ENCODE data around the gene TRAM2. TPM values are rescaled to one million over a fixed set of nuclear protein-coding genes. Genes with fewer than 3 reads are reported as not detected.

Gene TRAM2
- total RNA-seq, 1 donor from 2014 or later = 15.6 TPM

GRCh38 chr6:52518279-52518945, 58.4 kb downstream of the TRAM2 start:
- H3K36me3 ChIP-seq (ENCODE audit: control insufficient read depth, insufficient read depth, low read length) = no peaks in the 10 kb centered on the region
- no peak overlapping the region for H3K4me3 ChIP-seq (ENCODE audit: low read depth, low read length)
- H3K27me3 ChIP-seq (ENCODE audit: control insufficient read depth, insufficient read depth, low read length) = no peaks in the 10 kb centered on the region
- no peak for DNase-seq (ENCODE audit: low read depth)
- no peak for TF ChIP-seq CTCF (IDR thresholded peaks at IDR 0.05; ENCODE audit: insufficient read depth, low read length, poor library complexity, severe bottlenecking)

- no peaks in the 10 kb centered on the region for H3K36me3 ChIP-seq (ENCODE audit: control insufficient read depth, insufficient read depth, low read length)
- TF ChIP-seq CTCF (IDR thresholded peaks at IDR 0.05; ENCODE audit: insufficient read depth, low read length, poor library complexity, severe bottlenecking) = no peak
- H3K4me3 ChIP-seq (ENCODE audit: low read depth, low read length) = no peak overlapping the region
- peak; percentile 89 for DNase-seq (ENCODE audit: low read depth)
- H3K27me3 ChIP-seq (ENCODE audit: control insufficient read depth, insufficient read depth, low read length) = no peaks in the 10 kb centered on the region
Measured at GRCh38 chr6:52517502-52518278, 59.2 kb downstream of the TRAM2 start.

DNA sequence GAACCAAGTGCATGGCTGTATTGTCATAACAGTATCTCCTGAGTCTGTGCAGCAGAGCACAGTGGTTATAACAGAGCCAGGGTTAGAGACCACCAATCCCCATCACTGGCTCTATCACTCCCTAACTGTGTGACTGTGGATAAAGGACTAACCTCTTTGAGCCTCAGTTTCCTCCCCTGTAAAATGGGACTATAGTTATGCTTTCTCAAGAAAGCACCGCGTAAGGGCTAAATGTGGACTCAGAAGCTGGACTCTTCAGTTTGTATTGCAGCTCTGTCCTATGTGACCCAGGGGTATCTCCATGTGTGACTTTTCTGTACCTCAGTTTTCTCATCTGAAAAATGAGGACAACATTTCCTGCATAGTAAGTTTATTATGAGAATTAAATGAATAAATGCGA, 59.9 kb downstream of the TRAM2 start:
- Histone ChIP-seq H3K27me3 (ENCODE audit: control insufficient read depth, insufficient read depth, low read length) (no peaks in the 10 kb centered on the region), H3K36me3 (ENCODE audit: control insufficient read depth, insufficient read depth, low read length) (no peaks in the 10 kb centered on the region), H3K4me3 (ENCODE audit: low read depth, low read length) (no peak overlapping the region)
- TF ChIP-seq CTCF (IDR thresholded peaks at IDR 0.05; ENCODE audit: insufficient read depth, low read length, poor library complexity, severe bottlenecking) = no peak
- no peak for DNase-seq (ENCODE audit: low read depth)

DNA sequence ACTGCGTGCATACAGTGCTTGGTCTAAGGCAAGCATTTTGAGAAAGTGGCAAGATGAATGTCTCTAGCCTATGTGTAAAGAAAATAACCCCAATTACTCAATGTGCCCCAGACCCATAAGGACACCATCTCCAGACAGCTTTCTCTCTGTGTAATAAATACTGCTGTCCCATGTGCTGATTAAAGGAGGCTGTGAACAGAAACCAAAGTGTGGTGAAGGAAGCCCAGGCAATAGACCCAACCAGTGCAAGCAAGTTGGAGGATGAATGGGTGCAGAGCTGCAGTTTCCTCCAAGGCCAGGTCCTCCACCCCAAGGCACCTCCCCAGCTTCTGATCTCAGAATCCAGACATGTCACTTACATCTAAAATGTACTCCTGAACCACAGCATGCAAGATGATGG, 60.6 kb downstream of the TRAM2 start:
- no peak for TF ChIP-seq CTCF (IDR thresholded peaks at IDR 0.05; ENCODE audit: insufficient read depth, low read length, poor library complexity, severe bottlenecking)
- no peak for DNase-seq (ENCODE audit: low read depth)
- H3K4me3 ChIP-seq (ENCODE audit: low read depth, low read length) = no peak overlapping the region
- H3K27me3 ChIP-seq (ENCODE audit: control insufficient read depth, insufficient read depth, low read length) = no peaks in the 10 kb centered on the region
- H3K36me3 ChIP-seq (ENCODE audit: control insufficient read depth, insufficient read depth, low read length) = no peaks in the 10 kb centered on the region

DNA sequence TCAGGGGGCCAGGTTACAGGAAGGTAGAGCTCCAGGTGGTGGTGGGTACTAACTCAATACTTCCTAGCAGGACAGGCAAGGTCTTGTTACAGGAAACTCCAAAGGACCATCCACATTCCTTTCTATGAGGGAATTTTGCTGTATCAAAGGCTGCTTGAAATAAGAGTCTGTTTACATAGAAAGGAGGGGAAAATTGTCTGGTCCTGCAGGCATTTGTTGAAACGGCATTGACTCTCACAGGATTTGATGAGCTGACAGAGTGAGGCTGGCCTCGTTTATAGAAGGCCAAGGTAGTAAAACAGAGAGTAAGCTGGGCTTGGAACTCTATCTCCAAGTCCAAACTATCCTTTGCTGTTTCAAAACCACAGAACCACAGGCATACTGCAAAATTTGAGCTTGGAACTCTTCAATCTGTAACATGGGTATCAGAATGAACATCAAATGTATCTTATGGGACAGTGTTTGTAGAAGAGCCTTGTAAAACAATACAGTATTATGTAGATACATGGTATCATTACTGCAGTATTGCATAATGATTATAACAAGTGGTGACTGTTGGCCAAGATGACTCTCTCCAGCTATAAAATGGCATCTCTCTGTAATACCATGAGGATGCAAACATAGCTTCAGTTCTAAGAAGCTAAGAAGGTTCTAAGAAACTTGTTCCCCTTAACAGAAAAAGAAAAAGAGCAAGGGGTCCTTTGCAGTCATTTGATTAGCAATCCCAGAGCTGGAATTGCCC, 61.5 kb downstream of the TRAM2 start:
- no peak for DNase-seq (ENCODE audit: low read depth)
- Histone ChIP-seq H3K27me3 (ENCODE audit: control insufficient read depth, insufficient read depth, low read length) (no peaks in the 10 kb centered on the region), H3K4me3 (ENCODE audit: low read depth, low read length) (no peak overlapping the region), H3K36me3 (ENCODE audit: control insufficient read depth, insufficient read depth, low read length) (no peaks in the 10 kb centered on the region)
- no peak for TF ChIP-seq CTCF (IDR thresholded peaks at IDR 0.05; ENCODE audit: insufficient read depth, low read length, poor library complexity, severe bottlenecking)

Measured in kidney epithelial cell (primary cell).